Testis (tissue), 2 donors: ENCODE measurements around the gene THSD4.

Experiments used
- POLR2A ChIP-seq: fragments of 450-650 bp; IDR thresholded peaks from one replicate; pipeline ENCODE4 v1.6.1; 2017; ENCODE audit warnings: antibody characterized with exemption, mild to moderate bottlenecking, moderate library complexity
- TF ChIP-seq, protein P1 (sequence below), 3 experiments: fragments of 450-650 bp in 2 of 3; fragments of 200-600 bp in 1 of 3; sonication (generic) in 1 of 3; IDR thresholded peaks; one replicate each; pipeline ENCODE4 v1.5.1; 2016 to 2019; ENCODE audit warnings: antibody characterized with exemption in 3 of 3, mild to moderate bottlenecking in 2 of 3, moderate library complexity in 1 of 3

DNA sequence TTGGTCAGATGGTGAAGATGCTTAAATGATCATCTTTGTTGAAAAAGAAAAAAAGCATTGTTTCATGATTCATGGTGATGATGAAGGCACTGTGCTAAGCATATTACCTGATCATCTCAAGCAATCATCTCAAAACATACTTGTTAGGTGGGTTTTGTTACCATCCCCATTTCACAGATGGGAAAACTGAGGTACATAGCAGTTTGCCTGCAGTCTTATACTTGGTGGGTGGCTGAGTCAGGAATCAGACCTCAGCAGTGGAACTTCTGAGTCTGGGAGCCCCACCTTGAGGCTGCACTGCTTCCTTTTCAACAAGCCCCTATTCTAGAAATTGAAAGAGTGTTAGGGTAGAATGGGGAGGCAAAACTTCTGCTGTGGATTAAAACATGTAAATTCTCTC lies 341.1 kb downstream of the THSD4 start:
- TF ChIP-seq, protein P1, sequence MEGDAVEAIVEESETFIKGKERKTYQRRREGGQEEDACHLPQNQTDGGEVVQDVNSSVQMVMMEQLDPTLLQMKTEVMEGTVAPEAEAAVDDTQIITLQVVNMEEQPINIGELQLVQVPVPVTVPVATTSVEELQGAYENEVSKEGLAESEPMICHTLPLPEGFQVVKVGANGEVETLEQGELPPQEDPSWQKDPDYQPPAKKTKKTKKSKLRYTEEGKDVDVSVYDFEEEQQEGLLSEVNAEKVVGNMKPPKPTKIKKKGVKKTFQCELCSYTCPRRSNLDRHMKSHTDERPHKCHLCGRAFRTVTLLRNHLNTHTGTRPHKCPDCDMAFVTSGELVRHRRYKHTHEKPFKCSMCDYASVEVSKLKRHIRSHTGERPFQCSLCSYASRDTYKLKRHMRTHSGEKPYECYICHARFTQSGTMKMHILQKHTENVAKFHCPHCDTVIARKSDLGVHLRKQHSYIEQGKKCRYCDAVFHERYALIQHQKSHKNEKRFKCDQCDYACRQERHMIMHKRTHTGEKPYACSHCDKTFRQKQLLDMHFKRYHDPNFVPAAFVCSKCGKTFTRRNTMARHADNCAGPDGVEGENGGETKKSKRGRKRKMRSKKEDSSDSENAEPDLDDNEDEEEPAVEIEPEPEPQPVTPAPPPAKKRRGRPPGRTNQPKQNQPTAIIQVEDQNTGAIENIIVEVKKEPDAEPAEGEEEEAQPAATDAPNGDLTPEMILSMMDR (IDR thresholded peaks at IDR 0.05), result no peak
- TF ChIP-seq POLR2A, result no peak
